HEK293T (cell line): ENCODE measurements around the gene ACTN3.

ENCODE experiments used
- CTCF ChIA-PET: fragments of 350-600 bp; formaldehyde crosslinking; extraction: SDS; loops from one replicate; lab custom pipeline; 2021; ENCODE audit warnings: antibody characterized with exemption, inconsistent platforms; lab: Yijun Ruan, JAX
- POLR2A ChIA-PET: fragments of 350-600 bp; formaldehyde crosslinking; extraction: SDS; loops from one replicate; lab custom pipeline; 2020; ENCODE audit warnings: antibody characterized with exemption, inconsistent platforms; lab: Yijun Ruan, JAX
- DNase-seq: peaks from one replicate; pipeline ENCODE4 v3.0.0; 2012; ENCODE audit warnings: mixed read lengths; ENCODE audit errors: extremely low spot score
- ARNT ChIP-seq: fragments of 450-650 bp; IDR thresholded peaks from 2 replicates; pipeline ENCODE4 v1.6.1; 2017; ENCODE audit warnings: mild to moderate bottlenecking
- BHLHE40 ChIP-seq: fragments of 450-650 bp; IDR thresholded peaks from 2 replicates; pipeline ENCODE4 v1.6.1; 2016; ENCODE audit warnings: mild to moderate bottlenecking, moderate library complexity, borderline replicate concordance
- CTBP1 ChIP-seq: fragments of 450-650 bp; IDR thresholded peaks from 2 replicates; pipeline ENCODE4 v1.6.1; 2016; ENCODE audit warnings: borderline replicate concordance
- ELF4 ChIP-seq: fragments of 450-650 bp; IDR thresholded peaks from 2 replicates; pipeline ENCODE4 v1.6.1; 2017; ENCODE audit warnings: antibody characterized with exemption
- FOXA1 ChIP-seq: fragments of 450-650 bp; IDR thresholded peaks from 2 replicates; pipeline ENCODE4 v1.6.1; 2016; ENCODE audit warnings: mild to moderate bottlenecking
- FOXK2 ChIP-seq: fragments of 450-650 bp; IDR thresholded peaks from 2 replicates; pipeline ENCODE4 v1.6.1; 2016; ENCODE audit warnings: mild to moderate bottlenecking
- FOXM1 ChIP-seq: fragments of 450-650 bp; IDR thresholded peaks from 2 replicates; pipeline ENCODE4 v1.6.1; 2017; ENCODE audit warnings: mild to moderate bottlenecking, borderline replicate concordance
- HDGF ChIP-seq: fragments of 450-650 bp; IDR thresholded peaks from 2 replicates; pipeline ENCODE4 v1.6.1; 2017; ENCODE audit warnings: antibody characterized with exemption, borderline replicate concordance
- L3MBTL2 ChIP-seq: fragments of 450-650 bp; conservative IDR thresholded peaks from 2 replicates; pipeline ENCODE4 v1.6.1; 2016; ENCODE audit warnings: mild to moderate bottlenecking
- LEF1 ChIP-seq: fragments of 450-650 bp; IDR thresholded peaks from 2 replicates; pipeline ENCODE4 v1.6.1; 2017; ENCODE audit warnings: mild to moderate bottlenecking, borderline replicate concordance
- NFRKB ChIP-seq: fragments of 450-650 bp; IDR thresholded peaks from 2 replicates; pipeline ENCODE4 v1.6.1; 2016; ENCODE audit warnings: mild to moderate bottlenecking, moderate library complexity
- SP1 ChIP-seq: fragments of 450-650 bp; IDR thresholded peaks from 2 replicates; pipeline ENCODE4 v1.6.1; 2017
- SUZ12 ChIP-seq: fragments of 450-650 bp; IDR thresholded peaks from 2 replicates; pipeline ENCODE4 v1.6.1; 2016; ENCODE audit warnings: mild to moderate bottlenecking
- TARDBP ChIP-seq: fragments of 450-650 bp; IDR thresholded peaks from 2 replicates; pipeline ENCODE4 v1.6.1; 2016
- TF ChIP-seq, protein P1 (sequence below): fragments of 450-650 bp; IDR thresholded peaks from 2 replicates; pipeline ENCODE4 v1.6.1; 2016

ACTN3 gene

DNA sequence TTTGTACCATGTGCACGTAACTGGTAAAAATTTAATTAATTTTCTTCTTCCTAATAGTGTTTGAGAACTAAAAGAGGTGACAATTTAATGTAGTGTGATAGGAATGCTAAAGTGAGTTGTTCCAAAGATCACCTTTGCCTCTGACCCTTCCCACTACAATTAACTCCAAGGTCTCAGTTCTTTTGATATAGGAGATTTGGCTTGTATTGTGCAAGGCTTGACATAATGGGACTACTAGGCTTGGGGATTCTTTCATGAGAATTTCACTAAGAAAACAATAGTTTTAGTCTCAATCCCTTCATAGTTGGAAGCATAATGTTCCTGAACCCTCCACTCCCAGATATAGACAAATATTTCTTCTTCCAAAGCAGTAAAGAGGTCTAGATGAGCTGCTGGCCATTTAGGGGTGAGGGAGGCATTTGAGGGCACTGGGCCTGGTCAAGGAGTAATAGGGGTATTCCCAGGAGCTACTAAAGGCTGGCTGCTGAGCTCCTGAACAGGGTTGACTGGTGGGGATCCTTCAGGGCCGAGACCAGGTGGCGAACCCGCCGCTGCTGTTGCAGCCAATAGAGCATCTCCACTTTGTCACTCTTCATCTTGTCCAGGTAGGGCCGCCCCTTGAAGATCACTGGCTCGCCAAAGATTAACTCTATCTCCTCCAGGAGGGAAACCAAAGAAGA lies 43.4 kb downstream of the ACTN3 start:
- ChIA-PET CTCF (interaction anchor here (1.1 kb wide), 2 partner anchors 16 to 87 kb away, joined by 3 read pairs; partner anchors contain the start of gene RBM4B), POLR2A (interaction anchor here (0.6 to 8.6 kb wide), 4 partner anchors 27 to 435 kb away, joined by 3 to 61 read pairs (median 12); partner anchors contain the start of genes RBM14, RBM4 and RBM4B)
- DNase-seq: no peak
- no peak for TF ChIP-seq LEF1
- TF ChIP-seq, protein P1, sequence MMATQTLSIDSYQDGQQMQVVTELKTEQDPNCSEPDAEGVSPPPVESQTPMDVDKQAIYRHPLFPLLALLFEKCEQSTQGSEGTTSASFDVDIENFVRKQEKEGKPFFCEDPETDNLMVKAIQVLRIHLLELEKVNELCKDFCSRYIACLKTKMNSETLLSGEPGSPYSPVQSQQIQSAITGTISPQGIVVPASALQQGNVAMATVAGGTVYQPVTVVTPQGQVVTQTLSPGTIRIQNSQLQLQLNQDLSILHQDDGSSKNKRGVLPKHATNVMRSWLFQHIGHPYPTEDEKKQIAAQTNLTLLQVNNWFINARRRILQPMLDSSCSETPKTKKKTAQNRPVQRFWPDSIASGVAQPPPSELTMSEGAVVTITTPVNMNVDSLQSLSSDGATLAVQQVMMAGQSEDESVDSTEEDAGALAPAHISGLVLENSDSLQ: no peak
- no peak for TF ChIP-seq BHLHE40
- TF ChIP-seq SP1: no peak
- TF ChIP-seq NFRKB: no peak
- no peak for TF ChIP-seq ELF4
- TF ChIP-seq FOXA1: no peak
- TF ChIP-seq FOXK2: no peak

DNA sequence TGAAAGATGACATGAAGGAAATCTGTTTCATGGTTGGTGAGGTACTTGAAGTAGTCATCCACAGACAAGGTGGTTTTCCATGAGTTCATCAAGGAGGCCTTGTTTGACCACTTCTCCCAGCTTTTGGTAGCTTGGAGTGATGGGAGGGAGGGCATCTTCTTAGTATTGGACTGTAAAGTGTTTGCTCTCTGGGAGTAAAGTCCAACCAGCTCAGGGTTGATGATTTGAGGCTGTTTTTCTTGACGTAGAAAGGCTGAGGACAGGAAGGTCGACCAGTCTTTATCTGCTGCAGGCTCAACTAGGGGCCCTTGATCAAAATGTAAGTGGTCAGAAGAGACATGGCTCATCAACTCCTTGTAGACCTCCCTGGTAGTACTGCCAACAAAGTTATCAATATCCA lies 44.5 kb downstream of the ACTN3 start:
- no peak for DNase-seq
- ChIA-PET CTCF (interaction anchor here (0.6 to 2.1 kb wide), 3 partner anchors 10 to 455 kb away, joined by 3 to 8 read pairs (median 4); partner anchors contain the start of gene RBM4B), POLR2A (interaction anchor here (1.9 to 8.6 kb wide), 3 partner anchors 26 to 87 kb away, joined by 5 to 61 read pairs (median 19); partner anchors contain the start of genes RBM14, RBM4 and RBM4B)
- no peak for TF ChIP-seq L3MBTL2

DNA sequence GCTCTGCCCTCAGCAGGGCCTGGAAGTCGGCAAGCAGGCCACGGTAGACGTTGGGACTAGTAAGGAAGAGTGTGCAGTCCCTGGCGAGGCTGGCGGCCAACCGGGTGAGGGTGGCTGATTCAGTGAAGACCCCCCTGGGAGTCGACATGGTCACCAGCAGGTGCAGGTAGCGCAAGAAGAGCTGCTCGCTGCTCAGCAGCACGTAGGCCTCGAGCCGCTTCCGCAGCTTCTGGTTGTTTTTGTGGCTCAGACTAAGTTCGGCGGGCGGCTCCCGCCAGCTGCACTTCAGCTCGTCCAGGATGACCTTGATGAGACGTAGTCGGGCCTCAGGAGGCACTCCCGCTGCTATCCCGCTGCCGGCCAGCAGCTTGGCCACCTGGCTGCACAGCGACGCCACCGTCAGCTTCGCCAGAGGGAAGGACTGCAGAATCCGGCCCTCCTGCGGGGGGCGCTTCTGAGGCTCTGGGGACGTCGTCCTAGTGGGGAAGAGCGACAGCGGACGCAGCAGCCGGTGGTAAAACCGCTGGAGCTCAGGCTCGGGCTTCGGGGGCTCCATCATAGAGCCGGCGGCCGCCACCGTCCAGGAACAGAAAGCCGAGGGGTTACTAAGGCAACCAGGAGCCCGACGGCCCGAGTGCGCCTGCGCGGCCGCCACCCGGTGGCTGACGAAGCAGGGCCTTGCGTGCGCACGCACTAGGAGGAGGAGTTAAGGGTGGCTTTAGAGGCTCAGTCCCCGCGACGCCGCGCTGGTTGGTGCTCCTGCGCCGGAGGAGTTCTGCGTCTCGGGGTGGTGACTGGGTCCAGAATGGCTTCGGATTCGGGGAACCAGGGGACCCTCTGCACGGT lies 46.0 kb downstream of the ACTN3 start, which contains the start of the genes CCDC87 and CCS:
TSS of gene CCDC87 (minus strand) at position 607 of the 846 bp plus-strand sequence. CDS start at position 559, 48 bp downstream.
TSS of gene CCS (plus strand) at position 729 of the 846 bp plus-strand sequence. CDS start at position 806, 77 bp downstream.
- TF ChIP-seq L3MBTL2 (peak; percentile 80), CTBP1 (no peak), BHLHE40 (no peak), LEF1 (no peak), ELF4 (peak; percentile 32; the same call in 1 of the 2 replicates)
- TF ChIP-seq, protein P1: peak; percentile 19; the same call in 1 of the 2 replicates

DNA sequence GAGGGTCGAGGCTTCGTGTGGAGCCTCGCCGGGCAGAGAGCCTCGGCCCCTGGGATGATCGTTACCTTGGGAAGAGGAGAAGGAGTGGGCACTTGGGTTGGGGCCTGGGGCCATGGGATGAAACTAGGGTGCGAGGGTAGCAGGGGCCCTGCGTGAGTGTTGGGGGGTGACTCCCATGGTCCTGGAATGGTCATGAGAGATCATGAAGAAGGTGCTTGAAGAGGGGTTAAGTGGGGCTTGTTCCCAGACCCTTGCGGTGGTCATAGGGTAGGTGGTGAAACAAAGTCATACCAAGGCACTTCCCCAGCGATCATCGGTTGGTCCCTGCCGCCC lies 46.6 kb downstream of the ACTN3 start:
- ChIA-PET POLR2A (interaction anchor here (0.6 to 8.6 kb wide), 5 partner anchors 18 to 85 kb away, joined by 3 to 61 read pairs (median 19); partner anchors contain the start of genes RBM14, RBM4 and RBM4B), CTCF (interaction anchor here (0.7 to 2.1 kb wide), 4 partner anchors 12 to 24 kb away, joined by 3 to 8 read pairs (median 4); partner anchors contain the start of gene RBM14)
- DNase-seq: no peak
- TF ChIP-seq ARNT (no peak), NFRKB (no peak), FOXA1 (no peak), CTBP1 (no peak), L3MBTL2 (no peak; the same call in 1 of the 2 replicates), FOXK2 (no peak), BHLHE40 (no peak)

More for the DNA sequence above, 46.0 kb downstream of the ACTN3 start, which contains the start of the genes CCDC87 and CCS:
- ChIA-PET POLR2A (interaction anchor here (0.6 to 8.6 kb wide), 12 partner anchors 10 to 85 kb away, joined by 3 to 61 read pairs (median 4); partner anchors contain the start of genes RBM14, RBM4 and RBM4B), CTCF (interaction anchor here (0.8 to 2.1 kb wide), 4 partner anchors 11 to 45 kb away, joined by 3 to 8 read pairs (median 5); partner anchors contain the start of gene RBM14)
- DNase-seq: peak; percentile 100

DNA sequence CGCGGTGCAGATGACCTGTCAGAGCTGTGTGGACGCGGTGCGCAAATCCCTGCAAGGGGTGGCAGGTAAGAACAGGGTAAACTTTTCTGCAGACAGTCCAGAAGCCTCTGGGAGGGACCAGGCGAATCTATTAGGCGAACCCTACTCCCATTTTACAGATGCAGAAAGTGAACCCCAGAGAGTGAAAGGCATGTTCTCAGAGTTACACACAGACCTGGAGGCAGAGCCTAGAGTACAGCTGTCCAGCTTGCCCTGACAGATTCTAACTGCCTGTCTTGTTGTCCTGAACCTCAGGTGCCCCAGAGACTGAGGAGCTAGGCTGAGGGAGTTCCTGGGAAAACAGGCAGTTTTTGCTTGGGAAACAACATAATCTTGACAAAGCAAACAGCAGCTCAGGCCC lies 46.9 kb downstream of the ACTN3 start:
- TF ChIP-seq FOXK2: no peak
- TF ChIP-seq BHLHE40: no peak
- TF ChIP-seq HDGF: no peak
- TF ChIP-seq TARDBP: no peak
- TF ChIP-seq L3MBTL2: no peak
- TF ChIP-seq NFRKB: no peak
- no peak for TF ChIP-seq SUZ12
- no peak for TF ChIP-seq SP1
- TF ChIP-seq ELF4: no peak
- no peak for TF ChIP-seq FOXA1
- ChIA-PET CTCF (interaction anchor here (0.5 to 0.9 kb wide), 3 partner anchors 14 to 65 kb away, joined by 3 read pairs; no protein-coding TSS in a partner anchor), POLR2A (interaction anchor here (0.6 to 8.6 kb wide), 3 partner anchors 18 to 45 kb away, joined by 3 to 61 read pairs (median 20); partner anchors contain the start of genes RBM14 and RBM4)
- no peak for DNase-seq

DNA sequence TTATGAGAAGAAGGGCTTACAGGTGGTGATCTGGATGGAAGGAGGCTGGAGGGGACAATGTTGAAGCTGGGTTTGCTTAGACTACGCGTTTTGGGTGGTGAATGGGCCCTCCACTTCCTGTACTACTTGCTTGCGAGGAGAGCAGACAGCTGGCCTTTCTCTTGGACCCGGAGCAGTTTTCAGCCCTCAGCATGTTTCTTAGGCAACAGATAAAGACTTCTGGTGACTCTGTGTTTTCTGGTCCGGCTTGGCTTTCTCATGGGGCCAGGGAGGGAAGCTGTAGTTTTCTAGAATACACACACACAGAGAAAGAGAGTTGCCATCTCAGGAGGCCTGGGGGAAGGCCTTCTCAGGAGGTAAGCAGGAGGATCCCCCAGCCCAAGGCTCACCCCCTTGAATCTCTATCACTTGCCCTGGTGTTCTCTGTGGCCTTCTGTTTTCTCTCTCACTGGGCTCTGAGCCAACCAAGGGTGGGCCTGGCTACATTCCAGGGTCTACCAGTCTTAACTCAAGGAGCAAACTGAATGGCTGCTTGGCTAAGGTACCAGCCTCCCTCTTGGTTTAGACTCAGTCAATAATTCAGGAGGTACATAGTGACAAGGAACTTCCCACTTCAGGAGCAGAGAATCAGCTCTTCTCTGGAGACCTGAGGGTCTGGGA lies 48.7 kb downstream of the ACTN3 start:
- TF ChIP-seq L3MBTL2 (no peak), ARNT (no peak), FOXA1 (no peak), ELF4 (no peak), BHLHE40 (no peak), CTBP1 (no peak), FOXM1 (no peak), NFRKB (no peak)
- DNase-seq: no peak
- POLR2A ChIA-PET: interaction anchor here (1.2 to 8.6 kb wide), 3 partner anchors 18 to 43 kb away, joined by 3 to 61 read pairs (median 5); partner anchors contain the start of genes RBM14 and RBM4
- CTCF ChIA-PET: no interaction called here
